HL-60 (cell line): ENCODE measurements around the gene LRRC71.

Experiments used
- DNase-seq, 2 experiments: peaks; one replicate each; pipeline ENCODE4 v3.0.0-alpha.2; 2010 to 2020; ENCODE audit warnings: low read depth in 1 of 2, low spot score in 1 of 2
- H3K27ac ChIP-seq: fragments of 250-450 bp; sonication (Bioruptor Pico); replicated peaks from 2 replicates; pipeline ENCODE4 v1.5.1; 2020; ENCODE audit warnings: mild to moderate bottlenecking, moderate library complexity
- H3K27me3 ChIP-seq: fragments of 250-450 bp; sonication (Bioruptor Pico); 2 replicates; pipeline ENCODE4 v1.5.1; 2021; ENCODE audit warnings: mild to moderate bottlenecking, moderate library complexity; ENCODE audit not compliant: insufficient read depth, poor library complexity, severe bottlenecking
- H3K4me3 ChIP-seq: replicated peaks from 2 replicates; pipeline ENCODE4 v1.5.1; 2011; ENCODE audit warnings: mild to moderate bottlenecking, control low read depth, low read length; ENCODE audit not compliant: insufficient read depth
- GABPA ChIP-seq: IDR thresholded peaks from 2 replicates; pipeline ENCODE4 v1.6.1; 2012; ENCODE audit warnings: low read depth
- POLR2AphosphoS5 ChIP-seq: IDR thresholded peaks from 2 replicates; pipeline ENCODE4 v1.6.1; 2012; ENCODE audit warnings: low read depth
- REST ChIP-seq: IDR thresholded peaks from 2 replicates; pipeline ENCODE4 v1.6.1; 2012; ENCODE audit warnings: low read depth; ENCODE audit not compliant: insufficient replicate concordance
- SPI1 ChIP-seq: IDR thresholded peaks from 2 replicates; pipeline ENCODE4 v1.6.1; 2012; ENCODE audit warnings: low read depth, mild to moderate bottlenecking, borderline replicate concordance
- TF ChIP-seq, protein P1 (sequence below): IDR thresholded peaks from one replicate; pipeline ENCODE4 v1.5.1; 2011; ENCODE audit warnings: low read length, control low read depth, inconsistent platforms; ENCODE audit not compliant: insufficient read depth

The LRRC71 gene

DNA sequence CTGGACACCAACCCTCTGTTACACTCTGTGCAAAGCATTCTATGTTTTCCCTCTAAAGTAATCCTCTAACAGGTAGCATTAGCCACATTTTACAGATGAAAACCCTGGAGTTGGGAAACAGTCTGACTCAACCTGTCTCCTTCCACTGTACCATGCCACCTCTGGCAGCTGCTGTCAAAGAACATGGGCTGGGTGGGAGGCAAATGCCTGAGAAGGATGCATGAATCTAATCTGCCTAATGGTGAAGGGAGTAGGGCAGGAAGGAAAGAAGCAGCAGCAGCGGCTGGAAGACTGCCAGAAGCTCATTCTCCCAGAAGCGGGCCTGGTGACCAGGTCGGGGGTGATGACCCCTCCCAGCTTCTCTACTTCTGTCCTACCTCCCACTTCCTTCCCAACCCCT, 21.7 kb downstream of the LRRC71 start:
- no peaks in the 10 kb centered on the region for H3K27me3 ChIP-seq
- H3K27ac ChIP-seq, result no peak overlapping the region
- DNase-seq, result no peak
- H3K4me3 ChIP-seq, result no peak overlapping the region
- TF ChIP-seq GABPA, result no peak

GRCh38 chr1:156942576-156942975, 22.1 kb downstream of the LRRC71 start:
- DNase-seq, result no peak
- no peaks in the 10 kb centered on the region for H3K27me3 ChIP-seq
- no peak overlapping the region for H3K27ac ChIP-seq
- H3K4me3 ChIP-seq, result no peak overlapping the region
- TF ChIP-seq, protein P1, sequence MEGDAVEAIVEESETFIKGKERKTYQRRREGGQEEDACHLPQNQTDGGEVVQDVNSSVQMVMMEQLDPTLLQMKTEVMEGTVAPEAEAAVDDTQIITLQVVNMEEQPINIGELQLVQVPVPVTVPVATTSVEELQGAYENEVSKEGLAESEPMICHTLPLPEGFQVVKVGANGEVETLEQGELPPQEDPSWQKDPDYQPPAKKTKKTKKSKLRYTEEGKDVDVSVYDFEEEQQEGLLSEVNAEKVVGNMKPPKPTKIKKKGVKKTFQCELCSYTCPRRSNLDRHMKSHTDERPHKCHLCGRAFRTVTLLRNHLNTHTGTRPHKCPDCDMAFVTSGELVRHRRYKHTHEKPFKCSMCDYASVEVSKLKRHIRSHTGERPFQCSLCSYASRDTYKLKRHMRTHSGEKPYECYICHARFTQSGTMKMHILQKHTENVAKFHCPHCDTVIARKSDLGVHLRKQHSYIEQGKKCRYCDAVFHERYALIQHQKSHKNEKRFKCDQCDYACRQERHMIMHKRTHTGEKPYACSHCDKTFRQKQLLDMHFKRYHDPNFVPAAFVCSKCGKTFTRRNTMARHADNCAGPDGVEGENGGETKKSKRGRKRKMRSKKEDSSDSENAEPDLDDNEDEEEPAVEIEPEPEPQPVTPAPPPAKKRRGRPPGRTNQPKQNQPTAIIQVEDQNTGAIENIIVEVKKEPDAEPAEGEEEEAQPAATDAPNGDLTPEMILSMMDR, result no peak
- TF ChIP-seq SPI1 (no peak), GABPA (no peak), REST (no peak), POLR2AphosphoS5 (no peak)

- no peaks in the 10 kb centered on the region for H3K27me3 ChIP-seq
- TF ChIP-seq POLR2AphosphoS5, result no peak
- TF ChIP-seq REST, result no peak
- no peak for TF ChIP-seq SPI1
- TF ChIP-seq, protein P1, result no peak
- TF ChIP-seq GABPA, result no peak
- H3K4me3 ChIP-seq, result no peak overlapping the region
- no peak for DNase-seq
- H3K27ac ChIP-seq, result no peak overlapping the region
These were observed 23.3 kb downstream of the LRRC71 start for GRCh38 chr1:156943756-156944155.

DNA sequence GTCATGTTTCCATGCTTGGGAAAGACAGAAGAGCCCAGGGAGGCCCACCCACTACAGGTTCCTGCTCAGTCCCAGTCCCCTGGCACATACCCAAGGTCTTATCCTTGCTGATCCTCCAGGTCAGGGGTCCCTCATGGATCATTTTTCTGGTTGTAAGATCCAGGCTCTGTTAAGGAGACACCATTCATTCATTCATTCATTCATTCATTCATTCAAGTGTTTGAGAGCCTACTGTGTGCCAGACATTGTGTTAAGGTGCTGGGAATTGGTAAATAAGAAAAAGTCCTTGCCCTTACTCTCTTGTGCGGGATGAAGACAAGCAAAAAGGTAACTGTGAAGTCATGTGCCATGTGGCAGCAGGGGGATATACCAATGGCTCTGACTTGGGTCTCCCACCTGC, 23.8 kb downstream of the LRRC71 start:
- Histone ChIP-seq H3K27ac (no peak overlapping the region), H3K27me3 (no peaks in the 10 kb centered on the region), H3K4me3 (no peak overlapping the region)
- TF ChIP-seq, protein P1, result no peak
- TF ChIP-seq GABPA, result no peak
- no peak for TF ChIP-seq POLR2AphosphoS5
- TF ChIP-seq SPI1, result no peak
- TF ChIP-seq REST, result no peak
- no peak for DNase-seq
